H9 (cell line): Measurements from ENCODE around the gene RARA. TPM values are rescaled to one million over a fixed set of nuclear protein-coding genes. Genes with fewer than 3 reads are reported as not detected.

Source experiments
- DNase-seq: peaks from one replicate; pipeline ENCODE4 v3.0.0-alpha.2; 2017
- H2AFZ ChIP-seq: one replicate; pipeline ENCODE4 v1.6.1; 2013; ENCODE audit warnings: mild to moderate bottlenecking, low read length, control low read depth, moderate library complexity
- H2AK5ac ChIP-seq: 2 replicates; pipeline ENCODE4 v1.6.1; 2013; ENCODE audit warnings: low read length, control low read depth, mixed read lengths; ENCODE audit not compliant: insufficient read length
- H2BK120ac ChIP-seq: one replicate; pipeline ENCODE4 v1.6.1; 2013; ENCODE audit warnings: low read depth, mild to moderate bottlenecking, low read length, control low read depth, inconsistent platforms; ENCODE audit not compliant: poor library complexity, severe bottlenecking
- H2BK12ac ChIP-seq: 2 replicates; pipeline ENCODE4 v1.6.1; 2013; ENCODE audit warnings: low read length, control low read depth, mixed read lengths, low read depth; ENCODE audit not compliant: insufficient read length
- H2BK15ac ChIP-seq: 2 replicates; pipeline ENCODE4 v1.6.1; 2013; ENCODE audit warnings: low read depth, low read length, control low read depth
- H2BK20ac ChIP-seq: one replicate; pipeline ENCODE4 v1.6.1; 2013; ENCODE audit warnings: low read depth, mild to moderate bottlenecking, low read length, control low read depth, inconsistent platforms; ENCODE audit not compliant: poor library complexity, severe bottlenecking
- H2BK5ac ChIP-seq: 2 replicates; pipeline ENCODE4 v1.6.1; 2013; ENCODE audit warnings: low read length, control low read depth, mixed read lengths; ENCODE audit not compliant: insufficient read length
- H3K14ac ChIP-seq: 2 replicates; pipeline ENCODE4 v1.6.1; 2013; ENCODE audit warnings: low read length, control low read depth; ENCODE audit not compliant: insufficient read depth
- H3K18ac ChIP-seq: 2 replicates; pipeline ENCODE4 v1.6.1; 2013; ENCODE audit warnings: low read depth, mild to moderate bottlenecking, mixed read lengths, low read length, control low read depth; ENCODE audit not compliant: insufficient read length
- H3K23ac ChIP-seq: 2 replicates; pipeline ENCODE4 v1.6.1; 2013; ENCODE audit warnings: low read length, control low read depth, mixed read lengths, low read depth; ENCODE audit not compliant: insufficient read length
- H3K23me2 ChIP-seq: 2 replicates; pipeline ENCODE4 v1.6.1; 2013; ENCODE audit warnings: low read depth, mild to moderate bottlenecking, mixed read lengths, low read length, control low read depth; ENCODE audit not compliant: insufficient read length, poor library complexity, severe bottlenecking
- H3K27ac ChIP-seq: 2 replicates; pipeline ENCODE4 v1.5.1; 2013; ENCODE audit warnings: low read length, control low read depth, mixed read lengths, low read depth; ENCODE audit not compliant: insufficient read length
- H3K27me3 ChIP-seq: 2 replicates; pipeline ENCODE4 v1.6.1; 2013; ENCODE audit warnings: low read length, control low read depth, inconsistent platforms; ENCODE audit not compliant: insufficient read depth
- H3K4ac ChIP-seq: 2 replicates; pipeline ENCODE4 v1.6.1; 2013; ENCODE audit warnings: low read depth, mild to moderate bottlenecking, control low read depth, inconsistent platforms, low read length, moderate library complexity
- H3K4me1 ChIP-seq: 2 replicates; pipeline ENCODE4 v1.6.1; 2013; ENCODE audit warnings: low read length, control low read depth, inconsistent platforms; ENCODE audit not compliant: insufficient read depth
- H3K4me2 ChIP-seq: 2 replicates; pipeline ENCODE4 v1.6.1; 2013; ENCODE audit warnings: low read length, control low read depth, mixed read lengths; ENCODE audit not compliant: insufficient read length, insufficient read depth
- H3K56ac ChIP-seq: 2 replicates; pipeline ENCODE4 v1.6.1; 2013; ENCODE audit warnings: low read depth, mild to moderate bottlenecking, mixed read lengths, low read length, control low read depth; ENCODE audit not compliant: insufficient read length
- H3K79me1 ChIP-seq: 2 replicates; pipeline ENCODE4 v1.6.1; 2013; ENCODE audit warnings: low read depth, mild to moderate bottlenecking, moderate library complexity, low read length, control low read depth, inconsistent platforms; ENCODE audit not compliant: insufficient read depth, poor library complexity, severe bottlenecking
- H3K79me2 ChIP-seq: 2 replicates; pipeline ENCODE4 v1.6.1; 2013; ENCODE audit warnings: low read length, control low read depth, inconsistent platforms; ENCODE audit not compliant: insufficient read depth
- H3K9ac ChIP-seq: 2 replicates; pipeline ENCODE4 v1.6.1; 2013; ENCODE audit warnings: low read length, control low read depth, mixed read lengths; ENCODE audit not compliant: insufficient read length; ENCODE audit errors: extremely low read depth
- H3K9me3 ChIP-seq: one replicate; pipeline ENCODE4 v1.6.1; 2013; ENCODE audit warnings: low read depth, low read length, inconsistent platforms; ENCODE audit not compliant: control insufficient read depth
- H3T11ph ChIP-seq: one replicate; pipeline ENCODE4 v1.6.1; 2013; ENCODE audit warnings: mild to moderate bottlenecking, low read length, control low read depth, inconsistent platforms
- H4K20me1 ChIP-seq: one replicate; pipeline ENCODE4 v1.6.1; 2013; ENCODE audit not compliant: control insufficient read depth, insufficient read length, insufficient read depth
- H4K5ac ChIP-seq: 2 replicates; pipeline ENCODE4 v1.6.1; 2013; ENCODE audit warnings: low read depth, mild to moderate bottlenecking, mixed read lengths, low read length, control low read depth; ENCODE audit not compliant: insufficient read length
- H4K8ac ChIP-seq: replicated peaks from 2 replicates; pipeline ENCODE4 v1.6.1; 2013; ENCODE audit warnings: low read length, control low read depth, mixed read lengths, low read depth; ENCODE audit not compliant: insufficient read length
- H4K91ac ChIP-seq: 2 replicates; pipeline ENCODE4 v1.6.1; 2013; ENCODE audit warnings: low read depth, mild to moderate bottlenecking, moderate library complexity, mixed read lengths, low read length, control low read depth; ENCODE audit not compliant: insufficient read length
- H3K27ac Mint-ChIP-seq, 3 experiments: 2 replicates in 2 of 3; 3 replicates in 1 of 3; pipeline ENCODE4 v1.8.0; 2020 to 2021; ENCODE audit warnings: mixed read lengths in 3 of 3, mild to moderate bottlenecking in 1 of 3, moderate library complexity in 1 of 3
- H3K27me3 Mint-ChIP-seq: 2 replicates; pipeline ENCODE4 v1.8.0; 2021; ENCODE audit warnings: low read depth, mild to moderate bottlenecking, moderate library complexity, mixed read lengths
- H3K36me3 Mint-ChIP-seq, 3 experiments: 2 replicates in 2 of 3; 3 replicates in 1 of 3; pipeline ENCODE4 v1.8.0; 2020 to 2021; ENCODE audit warnings: low read depth in 3 of 3, mixed read lengths in 3 of 3; ENCODE audit not compliant: insufficient read depth in 1 of 3
- H3K4me1 Mint-ChIP-seq, 2 experiments: 2 replicates each; pipeline ENCODE4 v1.8.0; 2020; ENCODE audit warnings: mixed read lengths in 2 of 2
- H3K4me3 Mint-ChIP-seq, 2 experiments: 2 replicates in 1 of 2; 3 replicates in 1 of 2; pipeline ENCODE4 v1.8.0; 2020 to 2021; ENCODE audit warnings: mild to moderate bottlenecking in 2 of 2, mixed read lengths in 2 of 2, moderate library complexity in 1 of 2
- H3K9me3 Mint-ChIP-seq, 2 experiments: 2 replicates in 1 of 2; 3 replicates in 1 of 2; pipeline ENCODE4 v1.8.0; 2020; ENCODE audit warnings: mild to moderate bottlenecking in 2 of 2, mixed read lengths in 2 of 2, moderate library complexity in 1 of 2
- CTCF ChIP-seq: fragments of 200-600 bp; sonication (generic); conservative IDR thresholded peaks from 3 replicates; pipeline ENCODE4 v1.8.0; 2021; ENCODE audit warnings: antibody characterized with exemption, mild to moderate bottlenecking
- WGBS: extraction: QIAGEN DNeasy Blood & Tissue Kit; methylation state at CpG from one replicate; pipeline ENCODE4 v1.1.7; 2013; ENCODE audit warnings: missing lambda C conversion rate, low lambda C conversion rate, mixed read lengths; ENCODE audit not compliant: insufficient read length; ENCODE audit errors: extremely low coverage; 5-methylcytosine and 5-hydroxymethylcytosine counted together
- total RNA-seq: library from RNA; stranded (reverse); gene quantifications from 2 replicates; pipeline ENCODE4 v1.2.1, GENCODE V29; 2021

RARA gene
- total RNA-seq, 1 experiment from 2014 or later = 17.6 TPM

- Histone ChIP-seq H3K4me2 (no peak overlapping the region), H3K4me1 (no peaks in the 10 kb centered on the region; the same call in 1 of the 2 replicates), H3K23ac (no peak overlapping the region), H3K27me3 (no peaks in the 10 kb centered on the region), H3K9me3 (no peaks in the 10 kb centered on the region), H3T11ph (no peak overlapping the region), H4K8ac (no peak overlapping the region), H3K14ac (no peak overlapping the region), H3K56ac (no peak overlapping the region), H4K5ac (no peak overlapping the region), H2BK120ac (no peak overlapping the region), H3K18ac (no peak overlapping the region), H2BK12ac (no peak overlapping the region), H4K91ac (no peak overlapping the region), H2AK5ac (no peak overlapping the region), H3K79me1 (no peaks in the 10 kb centered on the region), H3K4ac (no peak overlapping the region), H4K20me1 (no peaks in the 10 kb centered on the region), H2BK15ac (no peak overlapping the region), H3K23me2 (no peaks in the 10 kb centered on the region), H2BK20ac (no peak overlapping the region), H2AFZ (no peak overlapping the region), H2BK5ac (no peak overlapping the region), H3K27ac (no peak overlapping the region), H3K79me2 (peaks cover 3% of the 10 kb centered on the region; the same call in 1 of the 2 replicates), H3K9ac (no peak overlapping the region)
- WGBS = no CpG with 5 or more reads among the region's 1 CpG
- peaks cover 5 to 7% (median 6%) of the 10 kb centered on the region in 3 experiments for H3K36me3 Mint-ChIP-seq
- peaks cover 20 to 32% of the 10 kb centered on the region in 2 experiments for H3K4me1 Mint-ChIP-seq
- no peak overlapping the region for H3K4me3 Mint-ChIP-seq
- DNase-seq = no peak
- no peaks in the 10 kb centered on the region for H3K9me3 Mint-ChIP-seq
- peaks cover 11% of the 10 kb centered on the region for H3K27me3 Mint-ChIP-seq
- TF ChIP-seq CTCF = no peak
- no peak overlapping the region; a peak in 1 of 7 replicates for H3K27ac Mint-ChIP-seq
Measured at GRCh38 chr17:40326832-40327199, 17.8 kb downstream of the RARA start.
